HCT116 (cell line): ENCODE data around the gene CKMT1B. TPM values are rescaled to one million over a fixed set of nuclear protein-coding genes. Genes with fewer than 3 reads are reported as not detected.
"Not testable (repeated sequence)": the region's sequence is repeated elsewhere in the genome, so short reads cannot be mapped to it uniquely, and the experiment has no call there.

Source experiments
- ATAC-seq: fragments of 200-7000 bp; cut with Tn5 transposase; 2 replicates; pipeline ENCODE4 v1.9.1; 2020; ENCODE audit warnings: mild to moderate bottlenecking, moderate library complexity
- Bru-seq: library from RNA; stranded (reverse); fragments of 400-500 nt; gene quantifications from one replicate; lab custom pipeline; 2021; lab: Mats Ljungman, UMichigan
- BruChase-seq, 2 experiments: library from RNA; stranded (reverse); fragments of 400-500 nt; gene quantifications; one replicate each; lab custom pipeline; 2021; lab: Mats Ljungman, UMichigan
- BruUV-seq: library from RNA; stranded (reverse); fragments of 400-500 nt; replicated peaks from 2 replicates; lab custom pipeline; 2021; lab: Mats Ljungman, UMichigan
- CTCF ChIA-PET: fragments of 300-600 bp; sonication (Branson Sonifier 250); formaldehyde crosslinking; loops from one replicate; lab custom pipeline; 2021; ENCODE audit warnings: antibody characterized with exemption; lab: Charles Lee
- POLR2A ChIA-PET: fragments of 300-600, 350-600 bp; sonication (Branson Sonifier 250); formaldehyde crosslinking; loops from one replicate; lab custom pipeline; 2021; ENCODE audit warnings: antibody characterized with exemption; lab: Charles Lee
- RAD21 ChIA-PET, 2 experiments: fragments of 300-600 bp; sonication (Branson Sonifier 250); formaldehyde crosslinking; loops; one replicate each; lab custom pipeline; 2023; ENCODE audit warnings: low total read pairs in 2 of 2; ENCODE audit not compliant: uncharacterized antibody in 2 of 2, unreplicated experiment in 2 of 2, low non-redundant PET in 1 of 2; lab: Charles Lee
- DNase-seq: peaks from one replicate; pipeline ENCODE4 v3.0.0-alpha.2; 2010; ENCODE audit warnings: low read depth, low spot score
- H2AFZ ChIP-seq: fragments of 200-600 bp; shearing (Covaris generic), sonication (generic); 2 replicates; pipeline ENCODE4 v1.6.1; 2017; ENCODE audit warnings: low read depth, mixed run types, mixed read lengths, antibody characterized with exemption, low read length; ENCODE audit not compliant: poor library complexity, severe bottlenecking
- H3K27ac ChIP-seq: 2 replicates; pipeline ENCODE4 v1.5.1; 2012; ENCODE audit warnings: low read depth, low read length
- H3K27me3 ChIP-seq: fragments of 200-600 bp; sonication (generic); 2 replicates; pipeline ENCODE4 v1.6.1; 2016; ENCODE audit warnings: mixed run types, low read length, mixed read lengths; ENCODE audit not compliant: insufficient read depth
- H3K36me3 ChIP-seq, 2 experiments: fragments of 200-500 bp in 1 of 2; fragments of 200-600 bp in 1 of 2; sonication (Bioruptor generic) in 1 of 2; sonication (generic) in 1 of 2; 2 replicates each; pipeline versions ENCODE4 v1.5.1 to v1.6.1; 2014 to 2016; ENCODE audit warnings: low read length in 2 of 2, inconsistent platforms in 1 of 2, mixed read lengths in 1 of 2, mixed run types in 1 of 2; ENCODE audit not compliant: insufficient read depth in 2 of 2, control insufficient read depth in 1 of 2
- H3K4me1 ChIP-seq, 2 experiments: fragments of 200-600 bp in 1 of 2; sonication (generic) in 1 of 2; 2 replicates each; pipeline versions ENCODE4 v1.5.1 to v1.6.1; 2012 to 2017; ENCODE audit warnings: low read length in 2 of 2, inconsistent platforms in 1 of 2, mild to moderate bottlenecking in 1 of 2, mixed read lengths in 1 of 2, mixed run types in 1 of 2, moderate library complexity in 1 of 2; ENCODE audit not compliant: insufficient read depth in 2 of 2, control insufficient read depth in 1 of 2
- H3K4me2 ChIP-seq: fragments of 200-600 bp; sonication (generic); 2 replicates; pipeline ENCODE4 v1.6.1; 2017; ENCODE audit warnings: mixed run types, low read length, mixed read lengths
- H3K4me3 ChIP-seq, 2 experiments: fragments of 200-600 bp in 1 of 2; sonication (generic) in 1 of 2; replicated peaks in 1 of 2; 2 replicates each; pipeline ENCODE4 v1.5.1; 2011 to 2016; ENCODE audit warnings: low read length in 2 of 2, control low read depth in 1 of 2, low read depth in 1 of 2, mild to moderate bottlenecking in 1 of 2, mixed read lengths in 1 of 2, mixed run types in 1 of 2
- H3K79me2 ChIP-seq: fragments of 200-600 bp; sonication (generic); 2 replicates; pipeline ENCODE4 v1.6.1; 2017; ENCODE audit warnings: mild to moderate bottlenecking, mixed run types, low read length, moderate library complexity, mixed read lengths; ENCODE audit not compliant: insufficient read depth
- H3K9ac ChIP-seq: fragments of 200-600 bp; sonication (generic); 2 replicates; pipeline ENCODE4 v1.6.1; 2016; ENCODE audit warnings: low read length, mixed read lengths
- H3K9me2 ChIP-seq: fragments of 200-600 bp; sonication (generic), shearing (Covaris generic); 2 replicates; pipeline ENCODE4 v1.6.1; 2017; ENCODE audit warnings: mixed run types, mild to moderate bottlenecking, moderate library complexity; ENCODE audit not compliant: insufficient read depth
- H3K9me3 ChIP-seq, 2 experiments: fragments of 200-500 bp in 1 of 2; fragments of 200-600 bp in 1 of 2; sonication (Bioruptor generic) in 1 of 2; sonication (generic) in 1 of 2; 2 replicates each; pipeline ENCODE4 v1.6.1; 2014 to 2017; ENCODE audit warnings: low read length in 2 of 2, mixed read lengths in 2 of 2, inconsistent platforms in 1 of 2, low read depth in 1 of 2, mild to moderate bottlenecking in 1 of 2, mixed run types in 1 of 2, moderate library complexity in 1 of 2; ENCODE audit not compliant: control insufficient read depth in 1 of 2, insufficient read depth in 1 of 2
- H4K20me1 ChIP-seq: fragments of 200-600 bp; sonication (generic), shearing (Covaris generic); 2 replicates; pipeline ENCODE4 v1.6.1; 2017; ENCODE audit warnings: mixed run types, mild to moderate bottlenecking, moderate library complexity; ENCODE audit not compliant: insufficient read depth
- CEBPB ChIP-seq: IDR thresholded peaks from 2 replicates; pipeline ENCODE4 v1.6.1; 2012; ENCODE audit warnings: low read depth
- CTCF ChIP-seq, 3 experiments: fragments of 200-600 bp in 1 of 3; sonication (generic) in 1 of 3; IDR thresholded peaks in 2 of 3; conservative IDR thresholded peaks in 1 of 3; 2 replicates each; pipeline ENCODE4 v1.5.1; 2012 to 2017; ENCODE audit warnings: low read depth in 2 of 3, low read length in 2 of 3, antibody characterized with exemption in 1 of 3, borderline replicate concordance in 1 of 3, control low read depth in 1 of 3, mild to moderate bottlenecking in 1 of 3, mixed read lengths in 1 of 3, mixed run types in 1 of 3, moderate library complexity in 1 of 3; ENCODE audit not compliant: insufficient read depth in 1 of 3
- ELF1 ChIP-seq: IDR thresholded peaks from 2 replicates; pipeline ENCODE4 v1.6.1; 2012; ENCODE audit warnings: low read depth, borderline replicate concordance
- EZH2phosphoT487 ChIP-seq: fragments of 200-600 bp; IDR thresholded peaks from 2 replicates; pipeline ENCODE4 v1.6.1; 2018; ENCODE audit warnings: antibody characterized with exemption, borderline replicate concordance
- JUND ChIP-seq: IDR thresholded peaks from 2 replicates; pipeline ENCODE4 v1.6.1; 2012
- MAX ChIP-seq: IDR thresholded peaks from 2 replicates; pipeline ENCODE4 v1.6.1; 2012
- POLR2A ChIP-seq: IDR thresholded peaks from 2 replicates; pipeline ENCODE4 v1.7.0; 2011; ENCODE audit warnings: borderline replicate concordance; ENCODE audit not compliant: insufficient read depth, insufficient read length; ENCODE audit errors: extremely low read depth
- POLR2AphosphoS5 ChIP-seq: IDR thresholded peaks from 2 replicates; pipeline ENCODE4 v1.6.1; 2011; ENCODE audit warnings: mild to moderate bottlenecking, low read depth, low read length, moderate library complexity
- RAD21 ChIP-seq: IDR thresholded peaks from 2 replicates; pipeline ENCODE4 v1.6.1; 2012; ENCODE audit warnings: low read depth, mild to moderate bottlenecking
- SP1 ChIP-seq: IDR thresholded peaks from 2 replicates; pipeline ENCODE4 v1.6.1; 2012; ENCODE audit warnings: low read depth
- SRF ChIP-seq: IDR thresholded peaks from 2 replicates; pipeline ENCODE4 v1.6.1; 2012; ENCODE audit warnings: low read depth
- TCF7L2 ChIP-seq: IDR thresholded peaks from 2 replicates; pipeline ENCODE4 v1.7.0; 2011; ENCODE audit warnings: borderline replicate concordance, inconsistent platforms; ENCODE audit not compliant: insufficient read depth, insufficient read length; ENCODE audit errors: extremely low read depth
- ZFX ChIP-seq: fragments of 450-650 bp; IDR thresholded peaks from 2 replicates; pipeline ENCODE4 v1.6.1; 2017
- intact Hi-C: fragments of 100-400 bp; cut with micrococcal nuclease; formaldehyde crosslinking; loops from 2 replicates; pipeline ENCODE4 v1.10.0; 2022
- long read RNA-seq: library from polyadenylated mRNA; unstranded; transcript quantifications from one replicate; pipeline ENCODE4 v2.0.0, GENCODE V29; 2021; ENCODE audit not compliant: unreplicated experiment
- polyA plus RNA-seq: library from polyadenylated mRNA; unstranded; fragments of >200 nt; gene quantifications from 2 replicates; pipeline ENCODE4 v1.2.1, GENCODE V29; 2012; ENCODE audit warnings: missing spikeins
- total RNA-seq: library from RNA; stranded (reverse); gene quantifications from one replicate; pipeline ENCODE4 v1.2.1, GENCODE V29; 2021; ENCODE audit not compliant: unreplicated experiment

Gene CKMT1B
- total RNA-seq, result 24.4 TPM
- polyA plus RNA-seq, result 28.7 and 31.9 TPM in 2 replicates
- Bru-seq, nascent RNA, result percentile 47 among the genes with signal in this experiment
- BruChase-seq, experiment 1, labeled RNA remaining after a 6-hour chase, result percentile 57 among the genes with signal in this experiment
- BruChase-seq, experiment 2, labeled RNA remaining after a 2-hour chase, result percentile 57 among the genes with signal in this experiment
- long read RNA-seq, transcript CKMT1B-207 (9 exons, 1,747 nt), result major isoform, 28 of 35 reads
- long read RNA-seq, partial matches to known transcripts, result 5 of 35 reads
- long read RNA-seq, other reads (novel, unspliced or antisense), result 1 of 35 reads

- H3K4me3 ChIP-seq, H2AFZ ChIP-seq, RAD21 ChIA-PET, H3K9me3 ChIP-seq, H3K27me3 ChIP-seq, H3K79me2 ChIP-seq, DNase-seq, H4K20me1 ChIP-seq, H3K4me1 ChIP-seq, H3K27ac ChIP-seq, H3K36me3 ChIP-seq, H3K9ac ChIP-seq, H3K9me2 ChIP-seq, intact Hi-C loops, CTCF ChIA-PET, H3K4me2 ChIP-seq, POLR2A ChIA-PET: not testable (repeated sequence)
- BruUV-seq, result TSS peak; percentile 99
- peak; percentile 88 for ATAC-seq
Observed at GRCh38 chr15:43593328-43594190, at the start of gene CKMT1B. CKMT1B (plus strand) TSS chr15:43594027; CDS start chr15:43594219, 192 bp downstream.

- ATAC-seq (no peak), DNase-seq (no peak)
- H3K36me3 ChIP-seq, result 0 out of 4 replicates have a peak, but pooled peaks cover 0 to 6% of the 10 kb centered on the region in 2 experiments
- CTCF ChIA-PET, result no interaction called here
- intact Hi-C loops, result no loop called here
- H3K9ac ChIP-seq, result no peak overlapping the region
- no peak overlapping the region for H2AFZ ChIP-seq
- no peak overlapping the region for H3K4me2 ChIP-seq
- RAD21 ChIA-PET, result no interaction called here
- H3K27me3 ChIP-seq, result no peaks in the 10 kb centered on the region
- H3K4me1 ChIP-seq, result no peaks in the 10 kb centered on the region
- BruUV-seq, result no TSS peak
- H3K4me3 ChIP-seq, result no peak overlapping the region
- H3K9me2 ChIP-seq, result no peaks in the 10 kb centered on the region
- H3K27ac ChIP-seq, result no peak overlapping the region
- no peaks in the 10 kb centered on the region for H3K9me3 ChIP-seq
- no peaks in the 10 kb centered on the region for H4K20me1 ChIP-seq
- POLR2A ChIA-PET, result no interaction called here
- H3K79me2 ChIP-seq, result no peaks in the 10 kb centered on the region
- no peak for TF ChIP-seq RAD21
- no peak for TF ChIP-seq ZFX
- no peak for TF ChIP-seq CTCF (IDR thresholded peaks at IDR 0.05 in 2 of 3, conservative IDR thresholded peaks at IDR 0.05 in 1 of 3; ENCODE audit: borderline replicate concordance in 1 of 3, insufficient read depth in 1 of 3, low read depth in 2 of 3, low read length in 2 of 3)
- no peak for TF ChIP-seq SP1
- TF ChIP-seq EZH2phosphoT487, result no peak
- TF ChIP-seq JUND, result no peak
- no peak for TF ChIP-seq CEBPB
- no peak for TF ChIP-seq MAX
- no peak for TF ChIP-seq ELF1
- no peak for TF ChIP-seq TCF7L2
- no peak for TF ChIP-seq SRF
- TF ChIP-seq POLR2A, result no peak
- no peak for TF ChIP-seq POLR2AphosphoS5
Observed at GRCh38 chr15:43544266-43544665, 49.6 kb upstream of the CKMT1B start.
